Measurements from ENCODE around the gene PRR23C.

Gene PRR23C

GRCh38 chr3:139005356-139005993 lies 39.2 kb downstream of the PRR23C start:
- FAIRE-seq (no peak), DNase-seq (ENCODE audit: insufficient read length, low spot score) (no peak)
- TF ChIP-seq TAF1 (IDR thresholded peaks at IDR 0.05; ENCODE audit: low read depth, low read length) (no peak), PAX5 (IDR thresholded peaks at IDR 0.05; ENCODE audit: insufficient read depth, low read length, severe bottlenecking) (no peak), SPI1 (IDR thresholded peaks at IDR 0.05; ENCODE audit: low read depth, low read length) (no peak), POU2F2 (IDR thresholded peaks at IDR 0.05; ENCODE audit: low read depth, low read length) (no peak), POLR2AphosphoS5 (IDR thresholded peaks at IDR 0.05; ENCODE audit: low read depth, low read length) (no peak), POLR2A (IDR thresholded peaks at IDR 0.05; ENCODE audit: low read depth, low read length) (no peak)

GRCh38 chr3:138995706-138996105 lies 49.0 kb downstream of the PRR23C start:
- FAIRE-seq (no peak), DNase-seq (ENCODE audit: insufficient read length, low spot score) (no peak)
- TF ChIP-seq POLR2A (IDR thresholded peaks at IDR 0.05; ENCODE audit: low read depth, low read length) (no peak), POU2F2 (IDR thresholded peaks at IDR 0.05; ENCODE audit: low read depth, low read length) (no peak), POLR2AphosphoS5 (IDR thresholded peaks at IDR 0.05; ENCODE audit: low read depth, low read length) (no peak), SPI1 (IDR thresholded peaks at IDR 0.05; ENCODE audit: low read depth, low read length) (no peak), PAX5 (IDR thresholded peaks at IDR 0.05; ENCODE audit: insufficient read depth, low read length, severe bottlenecking) (no peak), TAF1 (IDR thresholded peaks at IDR 0.05; ENCODE audit: low read depth, low read length) (no peak)

Measured in GM12891 (cell line).